HepG2 (cell line): ENCODE data around the gene MTX2.

Experiments
- BCL6 ChIP-seq: IDR thresholded peaks from 2 replicates; pipeline ENCODE4 v1.6.1; 2016; ENCODE audit warnings: missing genetic modification reagents, missing compliant biosample characterization
- EZH2 ChIP-seq: conservative IDR thresholded peaks from 2 replicates; pipeline ENCODE4 v1.6.1; 2012; ENCODE audit warnings: mild to moderate bottlenecking, low read depth, low read length, moderate library complexity
- FOXK2 ChIP-seq: fragments of 450-650 bp; IDR thresholded peaks from 2 replicates; pipeline ENCODE4 v1.6.1; 2016
- HCFC1 ChIP-seq: fragments of 150-350 bp; IDR thresholded peaks from 2 replicates; pipeline ENCODE4 v1.6.1; 2014; ENCODE audit warnings: low read depth, low read length
- HNF4A ChIP-seq: sonication (generic); formaldehyde crosslinking; IDR thresholded peaks from 2 replicates; pipeline ENCODE4 v1.4.0; 2020; ENCODE audit warnings: missing genetic modification reagents
- HNRNPK ChIP-seq: fragments of 200-400 bp; formaldehyde crosslinking; IDR thresholded peaks from 2 replicates; pipeline ENCODE4 v1.6.1; 2018; ENCODE audit warnings: low read length, low read depth, moderate library complexity, mild to moderate bottlenecking; ENCODE audit not compliant: poor library complexity, severe bottlenecking
- JUNB ChIP-seq: sonication (generic); formaldehyde crosslinking; IDR thresholded peaks from 2 replicates; pipeline ENCODE4 v1.8.0; 2022; ENCODE audit warnings: missing genetic modification reagents, mild to moderate bottlenecking, borderline replicate concordance
- KLF9 ChIP-seq: IDR thresholded peaks from 2 replicates; pipeline ENCODE4 v1.6.1; 2016; ENCODE audit warnings: low read depth
- SP1 ChIP-seq, 2 experiments: fragments of 450-650 bp in 1 of 2; sonication (generic) in 1 of 2; formaldehyde crosslinking in 1 of 2; IDR thresholded peaks; 2 replicates each; pipeline versions ENCODE4 v1.4.0 to v1.6.1; 2016 to 2020; ENCODE audit warnings: missing genetic modification reagents in 1 of 2
- TAF1 ChIP-seq: sonication (generic); formaldehyde crosslinking; IDR thresholded peaks from 2 replicates; pipeline ENCODE4 v1.4.0; 2020; ENCODE audit warnings: missing genetic modification reagents
- XBP1 ChIP-seq: sonication (generic); formaldehyde crosslinking; IDR thresholded peaks from 2 replicates; pipeline ENCODE4 v1.5.0; 2020; ENCODE audit warnings: missing genetic modification reagents
- ZFP1 ChIP-seq: IDR thresholded peaks from 2 replicates; pipeline ENCODE4 v1.6.1; 2016
- ZNF841 ChIP-seq: sonication (generic); formaldehyde crosslinking; IDR thresholded peaks from 2 replicates; pipeline ENCODE4 v1.8.1; 2023; ENCODE audit warnings: missing genetic modification reagents, borderline replicate concordance

DNA sequence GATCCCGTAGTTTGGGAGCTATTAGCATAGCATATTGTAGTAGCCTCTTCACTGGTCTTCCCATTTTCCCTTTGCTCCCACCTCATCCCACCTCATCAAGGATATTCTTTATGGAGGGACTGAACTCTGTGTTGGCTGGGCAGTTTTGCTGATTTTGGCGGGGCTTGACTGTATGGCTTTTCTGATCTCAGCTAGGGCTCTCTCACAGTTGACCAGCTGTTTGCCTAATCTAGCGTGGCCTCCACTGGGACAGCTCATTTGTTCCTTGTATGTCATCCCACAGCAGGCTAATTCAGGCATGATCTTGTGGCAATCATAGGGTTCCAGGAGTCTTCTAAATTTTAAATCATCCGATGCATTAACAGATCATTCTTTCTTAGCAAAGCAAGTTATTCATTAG is 30.2 kb upstream of the MTX2 start:
- TF ChIP-seq EZH2 = no peak
- TF ChIP-seq BCL6 = no peak
- TF ChIP-seq FOXK2 = no peak
- TF ChIP-seq JUNB (CRISPR knock-in tag) = no peak
- TF ChIP-seq SP1 (IDR thresholded peaks at IDR 0.05) = no peak
- no peak for TF ChIP-seq SP1 (CRISPR knock-in tag; IDR thresholded peaks at IDR 0.05)
- no peak for TF ChIP-seq TAF1 (CRISPR knock-in tag)
- no peak for TF ChIP-seq KLF9 (CRISPR knock-in tag)
- TF ChIP-seq HCFC1 = no peak
- no peak for TF ChIP-seq ZNF841 (CRISPR knock-in tag)
- no peak for TF ChIP-seq HNF4A (CRISPR knock-in tag)
- TF ChIP-seq HNRNPK = no peak
- no peak for TF ChIP-seq ZFP1 (CRISPR knock-in tag)
- no peak for TF ChIP-seq XBP1
